Sciatic nerve (tissue), 2 donors: ENCODE results near the gene PTPRN2. TPM values are rescaled to one million over a fixed set of nuclear protein-coding genes. Genes with fewer than 3 reads are reported as not detected.

Experiments used
- ATAC-seq: fragments of 200-7000 bp; cut with Tn5 transposase; one replicate; pipeline ENCODE4 v1.9.1; 2020; ENCODE audit warnings: mild to moderate bottlenecking, moderate library complexity
- DNase-seq: peaks from one replicate; pipeline ENCODE4 v3.0.0-alpha.2; 2020; ENCODE audit warnings: low spot score
- intact Hi-C: fragments of 100-400 bp; cut with DNase I; formaldehyde crosslinking; loops from one replicate; pipeline ENCODE4 v1.14.2; 2022
- total RNA-seq: library from RNA; stranded (reverse); fragmentation: NEBNext Ultra II Directional; extraction: Animal tissue kit (Norgen Biotek cat#: 25700); gene quantifications from one replicate; pipeline ENCODE4 v1.2.1, GENCODE V29; 2021
- donor health status: DM: no; HTN: no; CAD: no.
- donor health status: DM: no; HTN: no; CAD: no.

The PTPRN2 gene
- total RNA-seq, 1 donor from 2014 or later = 12.7 TPM

DNA sequence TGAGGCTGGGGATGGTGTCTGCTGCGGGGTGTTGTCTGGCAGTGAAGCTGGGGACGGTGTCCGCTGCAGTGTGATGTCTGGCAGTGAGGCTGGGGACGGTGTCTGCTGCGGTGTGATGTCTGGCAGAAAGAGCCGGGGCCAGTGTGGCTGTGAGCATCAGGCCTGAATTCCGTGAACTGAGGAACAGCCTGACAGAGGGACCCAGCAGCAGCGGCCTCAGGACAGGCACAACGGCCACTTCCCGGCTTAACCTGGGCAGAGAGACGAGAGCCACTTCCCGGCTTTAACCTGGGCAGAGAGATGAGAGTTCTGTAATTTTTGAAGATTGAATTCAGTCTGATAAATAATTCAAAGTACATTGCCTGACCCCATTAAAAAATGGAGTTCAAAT lies 321.2 kb downstream of the PTPRN2 start:
- ATAC-seq (no peak), DNase-seq (peak; percentile 14)
- intact Hi-C loops = no loop called here

DNA sequence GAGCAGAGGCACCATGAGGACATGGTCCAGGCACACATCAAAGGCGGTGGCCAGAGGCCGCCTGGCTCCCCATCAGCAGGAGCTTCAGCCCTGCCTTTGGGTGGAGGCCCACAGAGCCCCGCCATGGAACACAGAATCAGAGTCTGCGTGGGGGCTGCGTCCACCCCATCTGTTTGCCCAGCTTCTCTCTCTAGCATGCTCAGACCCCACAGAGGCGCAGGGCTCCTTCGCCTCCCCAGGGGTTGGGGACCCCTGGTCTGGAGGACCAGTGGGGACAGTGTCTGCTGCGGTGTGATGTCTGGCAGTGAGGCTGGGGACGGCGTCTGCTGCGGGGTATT lies 321.9 kb downstream of the PTPRN2 start:
- ATAC-seq (no peak), DNase-seq (no peak)
- intact Hi-C loops = no loop called here

DNA sequence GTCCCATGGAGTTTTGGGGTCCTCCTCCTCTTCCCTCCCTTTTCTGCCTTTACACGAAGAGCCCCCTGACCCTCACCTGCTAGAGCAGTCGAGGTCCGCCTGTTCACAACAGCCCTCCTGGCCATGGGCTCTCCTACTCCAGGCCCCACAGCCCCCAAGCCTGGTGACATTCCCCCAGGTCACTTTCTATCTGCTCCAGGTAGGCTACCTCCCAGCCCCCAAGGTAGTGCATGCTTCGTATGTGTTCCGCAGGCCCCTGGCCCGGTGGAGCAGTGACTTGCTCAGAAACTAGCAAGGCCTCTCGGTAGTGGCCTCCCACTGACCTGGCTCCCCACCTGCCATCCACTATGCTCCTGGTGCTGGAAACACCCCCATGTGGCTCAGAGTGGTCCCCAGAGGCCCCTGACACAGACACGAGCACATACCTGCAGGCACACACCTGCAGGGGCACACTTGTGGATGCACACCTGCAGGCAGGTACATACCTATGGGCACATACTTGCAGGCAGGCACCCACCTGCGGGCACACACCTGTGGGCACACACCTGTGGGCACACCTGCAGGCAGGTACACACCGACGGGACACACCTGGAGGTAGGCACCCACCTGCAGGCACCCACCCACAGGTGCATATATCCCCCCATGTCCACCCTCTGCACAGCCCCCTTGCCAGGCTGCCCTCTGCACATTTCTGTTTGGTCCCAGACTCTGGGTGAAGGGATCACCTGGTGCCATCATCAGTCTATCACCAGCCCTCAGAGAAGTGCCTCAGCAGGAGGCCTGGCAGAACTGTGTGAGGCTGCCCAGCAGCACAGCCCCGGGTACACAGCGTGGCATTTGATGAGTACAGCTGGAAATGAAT lies 322.5 kb downstream of the PTPRN2 start:
- intact Hi-C loops = no loop called here
- DNase-seq (peak; percentile 37), ATAC-seq (no peak)

DNA sequence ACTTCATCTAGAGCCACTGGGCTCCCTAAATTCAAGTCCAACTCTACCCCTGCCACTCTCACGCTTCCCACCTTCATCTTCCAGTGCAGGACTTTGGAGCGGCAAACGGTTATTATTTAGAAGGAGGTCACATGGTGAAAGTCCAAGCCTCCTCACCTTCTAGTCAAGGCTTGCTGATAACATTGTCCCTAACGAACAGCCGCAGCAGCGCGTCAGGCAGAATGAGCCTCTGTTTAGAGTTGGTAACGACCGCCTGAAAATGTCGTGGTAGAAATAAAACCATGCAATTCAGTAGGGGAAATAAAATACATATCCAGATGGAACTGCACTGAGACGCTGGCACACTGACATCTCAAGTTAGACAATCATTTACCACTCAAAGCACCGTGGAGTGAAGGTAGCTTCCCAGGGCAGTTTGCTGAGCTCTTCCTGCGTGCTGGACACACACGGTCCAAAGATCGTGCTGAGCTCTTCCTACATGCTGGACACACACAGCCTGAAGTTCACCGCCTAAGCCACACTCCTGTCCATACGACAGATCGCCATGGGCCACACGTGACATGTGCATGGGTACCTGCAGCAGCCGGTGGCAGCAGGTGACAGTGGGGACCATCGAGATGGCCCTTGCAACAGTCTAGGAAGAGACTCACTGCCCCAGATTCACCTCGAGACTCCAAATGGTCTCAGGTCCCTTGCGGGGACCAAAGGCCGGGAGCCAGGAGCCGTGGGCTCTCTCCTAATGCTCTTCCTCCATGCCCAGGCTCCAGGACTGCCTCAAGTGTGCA lies 323.5 kb downstream of the PTPRN2 start:
- intact Hi-C loops = no loop called here
- peak; percentile 27 for DNase-seq

DNA sequence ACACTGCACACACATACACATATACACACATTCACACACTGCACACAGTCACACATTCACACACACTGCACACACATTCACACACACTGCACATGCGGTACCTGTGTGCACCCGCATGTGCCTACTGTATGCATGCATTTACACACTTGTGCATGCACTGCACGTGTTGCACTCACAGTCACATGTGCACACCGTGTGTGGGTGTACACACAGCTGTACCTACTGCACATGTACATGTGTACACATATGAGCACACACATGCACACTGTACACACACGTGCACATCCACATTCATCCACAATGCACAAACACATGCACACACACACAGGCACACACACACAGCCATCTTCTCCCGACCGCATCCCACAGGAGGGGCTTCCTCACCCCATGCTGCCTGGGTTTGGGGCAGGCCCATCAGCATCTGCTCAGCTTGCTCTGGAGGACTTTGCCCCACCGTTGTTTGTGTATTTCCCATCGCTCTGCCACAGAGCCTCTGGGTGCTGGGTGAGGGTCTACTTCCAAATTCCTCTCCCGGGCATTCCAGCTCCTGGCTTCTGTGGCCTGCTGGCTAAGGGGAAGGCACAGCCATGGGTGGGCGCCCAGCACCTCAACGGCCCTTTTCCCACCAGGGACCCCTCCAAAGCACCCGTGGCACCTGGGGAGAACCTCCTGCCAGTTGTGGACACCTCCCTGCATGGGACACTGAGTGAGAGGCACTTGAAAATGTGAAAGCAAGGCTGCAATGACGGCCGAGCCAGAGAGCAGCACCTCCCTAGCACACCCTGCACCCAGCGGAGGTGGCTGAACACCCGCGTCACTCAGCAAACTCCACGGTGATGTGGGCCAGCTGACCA lies 324.3 kb downstream of the PTPRN2 start:
- intact Hi-C loops = no loop called here
- DNase-seq = peak; percentile 19
- no peak for ATAC-seq

More for the DNA sequence above, 323.5 kb downstream of the PTPRN2 start:
- ATAC-seq = no peak

DNA sequence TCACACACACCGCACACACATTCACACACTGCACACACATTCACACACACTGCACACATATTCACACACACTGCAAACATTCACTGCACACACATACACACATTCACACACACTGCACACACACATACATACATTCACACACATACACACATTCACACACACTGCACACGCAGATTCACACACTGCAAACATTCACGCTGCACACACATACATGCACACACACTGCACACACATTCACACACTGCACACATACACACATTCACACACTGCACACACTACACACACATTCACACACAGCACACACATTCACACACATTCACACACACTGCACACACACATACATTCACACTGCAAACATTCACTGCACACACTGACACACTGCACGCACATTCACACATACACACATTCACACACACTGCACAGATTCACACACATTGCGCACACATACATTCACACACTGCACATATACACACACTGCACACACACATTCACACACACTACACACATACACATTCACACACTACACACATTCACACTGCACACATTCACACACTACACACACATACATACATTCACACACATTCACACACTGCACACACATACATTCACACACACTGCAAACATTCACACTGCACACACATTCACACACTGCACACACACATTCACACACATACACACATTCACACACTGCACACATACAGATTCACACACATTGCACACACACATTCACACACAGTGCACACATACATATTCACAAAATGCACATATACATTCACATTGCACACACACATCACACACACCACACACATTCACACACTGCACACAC lies 325.1 kb downstream of the PTPRN2 start:
- ATAC-seq = no peak
- intact Hi-C loops = no loop called here
- DNase-seq = no peak

DNA sequence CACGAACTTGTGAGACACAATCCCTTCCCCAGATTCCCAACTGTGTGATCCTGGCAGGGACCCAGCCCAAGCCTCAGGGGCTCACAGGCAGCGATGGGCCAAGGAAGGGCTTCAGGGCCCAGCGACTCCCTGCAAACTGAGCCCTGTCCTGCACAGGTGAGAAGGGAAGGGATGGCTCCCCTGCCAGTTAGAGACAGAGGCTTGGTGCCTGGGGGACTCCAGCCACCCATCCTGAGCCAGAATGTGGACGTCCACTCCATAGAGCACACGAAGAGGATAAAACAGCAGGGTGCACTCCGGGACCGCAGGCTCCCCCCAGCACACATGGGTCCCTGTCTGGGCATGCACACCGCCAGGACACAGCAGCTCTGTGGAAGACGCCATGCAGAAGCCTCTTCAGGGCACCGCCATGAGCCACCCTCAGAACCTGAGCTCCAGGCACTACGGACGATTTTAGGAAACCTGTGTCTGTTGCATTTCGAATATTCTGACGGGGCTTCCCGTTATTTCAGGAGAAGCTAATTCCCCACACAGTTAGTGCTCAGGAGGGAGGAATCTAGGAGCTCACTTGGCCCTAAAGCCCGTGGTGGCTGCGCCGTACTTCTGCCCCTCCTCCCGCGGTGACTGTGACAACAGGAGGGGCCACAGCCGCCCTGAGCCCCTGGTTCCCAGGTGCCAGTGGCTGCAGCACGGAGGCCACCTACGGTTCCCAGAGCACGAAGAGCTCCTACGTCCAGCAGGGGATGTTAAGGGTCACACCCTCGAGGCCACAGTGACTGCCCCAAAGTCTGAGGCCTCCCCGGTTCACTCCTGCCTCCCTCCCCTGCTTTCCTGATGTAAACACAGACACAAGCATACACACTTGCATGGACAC lies 326.0 kb downstream of the PTPRN2 start:
- DNase-seq (no peak), ATAC-seq (no peak)
- intact Hi-C loops = no loop called here

DNA sequence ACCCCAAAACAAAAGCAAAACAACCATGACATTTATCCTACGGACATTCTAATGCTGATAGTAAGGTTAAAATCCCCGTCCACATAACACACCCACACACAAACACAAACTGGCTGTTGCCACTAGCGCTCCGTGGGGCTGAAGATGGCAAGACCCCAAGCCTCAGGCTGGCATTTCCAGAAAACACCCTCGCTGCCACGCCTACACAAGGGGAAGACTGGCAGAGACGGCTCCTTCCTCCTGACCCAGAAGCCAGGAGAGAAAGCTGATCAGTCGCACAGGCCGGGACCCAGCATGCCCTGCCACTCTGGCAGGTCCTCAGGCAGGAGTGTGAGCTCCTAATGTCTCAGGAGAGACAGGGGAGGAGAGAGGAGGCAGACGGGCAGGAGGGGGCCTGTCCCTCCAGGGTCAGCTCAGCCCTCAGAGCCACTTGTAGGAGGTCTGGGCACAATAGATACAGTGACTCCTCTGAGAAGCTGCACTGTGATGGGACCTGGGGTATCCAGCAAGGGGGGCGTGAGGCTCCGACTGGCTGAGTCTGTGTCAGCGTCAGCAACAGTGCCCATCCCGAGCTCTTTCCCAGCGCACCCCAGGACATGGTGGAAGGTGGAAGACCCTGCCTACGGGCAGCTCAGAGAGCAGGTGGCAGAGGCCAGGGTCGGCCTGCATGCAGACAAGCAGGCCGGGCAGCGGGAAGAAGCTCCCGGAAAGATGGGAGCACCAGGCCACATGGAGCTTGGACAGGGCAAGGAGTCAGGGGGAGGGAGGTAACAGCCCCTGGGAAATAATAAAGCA lies 326.9 kb downstream of the PTPRN2 start:
- peak; percentile 56 for ATAC-seq
- DNase-seq = no peak
- intact Hi-C loops = no loop called here

DNA sequence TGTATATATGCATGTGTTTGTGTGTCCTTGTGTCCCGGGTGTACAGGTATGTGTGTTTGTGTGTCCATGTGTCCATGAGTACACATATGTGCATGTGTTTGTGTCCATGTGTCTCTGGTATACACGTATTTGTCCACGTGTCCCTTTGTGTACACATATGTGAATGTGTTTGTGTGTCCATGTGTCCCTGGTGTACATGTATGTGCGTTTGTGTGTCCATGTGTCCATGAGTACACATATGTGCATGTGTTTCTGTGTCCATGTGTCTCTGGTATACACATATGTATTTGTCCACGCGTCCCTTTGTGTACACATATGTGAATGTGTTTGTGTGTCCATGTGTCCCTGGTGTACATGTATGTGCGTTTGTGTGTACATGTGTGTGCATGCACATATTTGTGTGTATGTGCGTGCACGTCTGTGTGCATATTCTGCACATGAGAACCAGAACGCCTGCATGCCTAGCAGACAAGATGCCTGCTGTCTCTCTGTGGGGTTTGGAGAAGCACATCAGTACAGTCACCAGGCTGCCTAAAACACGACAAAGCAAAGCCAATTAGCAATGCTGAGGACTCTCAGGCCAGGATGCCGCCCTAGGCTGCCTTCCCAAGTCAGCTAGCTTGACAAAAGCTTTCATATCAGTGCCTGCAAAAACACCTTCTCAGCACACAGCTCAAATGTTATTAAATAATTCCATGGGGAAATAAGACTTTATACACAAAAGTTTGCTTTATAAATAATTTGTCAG lies 327.8 kb downstream of the PTPRN2 start:
- no peak for DNase-seq
- intact Hi-C loops = no loop called here
- no peak for ATAC-seq

DNA sequence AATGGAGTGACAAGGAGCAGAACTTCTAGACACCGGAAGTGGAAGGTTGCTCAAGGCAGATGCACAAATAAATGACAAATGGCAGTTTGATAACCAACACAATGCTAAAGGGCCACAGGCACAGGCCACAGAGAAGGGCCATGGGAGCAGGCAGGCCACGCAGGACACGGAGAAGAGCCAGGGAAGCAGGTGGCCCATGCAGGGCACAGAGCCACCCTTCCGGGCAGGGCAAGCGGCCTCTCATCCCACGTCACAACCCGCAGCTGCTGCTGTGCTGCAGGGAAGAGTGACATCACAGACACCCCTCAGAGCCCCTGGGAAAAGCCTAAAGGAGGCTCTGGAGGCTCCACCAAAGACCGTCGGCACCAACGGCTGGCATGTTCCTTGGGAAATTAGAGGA lies 328.5 kb downstream of the PTPRN2 start:
- DNase-seq (no peak), ATAC-seq (no peak)
- intact Hi-C loops = no loop called here

DNA sequence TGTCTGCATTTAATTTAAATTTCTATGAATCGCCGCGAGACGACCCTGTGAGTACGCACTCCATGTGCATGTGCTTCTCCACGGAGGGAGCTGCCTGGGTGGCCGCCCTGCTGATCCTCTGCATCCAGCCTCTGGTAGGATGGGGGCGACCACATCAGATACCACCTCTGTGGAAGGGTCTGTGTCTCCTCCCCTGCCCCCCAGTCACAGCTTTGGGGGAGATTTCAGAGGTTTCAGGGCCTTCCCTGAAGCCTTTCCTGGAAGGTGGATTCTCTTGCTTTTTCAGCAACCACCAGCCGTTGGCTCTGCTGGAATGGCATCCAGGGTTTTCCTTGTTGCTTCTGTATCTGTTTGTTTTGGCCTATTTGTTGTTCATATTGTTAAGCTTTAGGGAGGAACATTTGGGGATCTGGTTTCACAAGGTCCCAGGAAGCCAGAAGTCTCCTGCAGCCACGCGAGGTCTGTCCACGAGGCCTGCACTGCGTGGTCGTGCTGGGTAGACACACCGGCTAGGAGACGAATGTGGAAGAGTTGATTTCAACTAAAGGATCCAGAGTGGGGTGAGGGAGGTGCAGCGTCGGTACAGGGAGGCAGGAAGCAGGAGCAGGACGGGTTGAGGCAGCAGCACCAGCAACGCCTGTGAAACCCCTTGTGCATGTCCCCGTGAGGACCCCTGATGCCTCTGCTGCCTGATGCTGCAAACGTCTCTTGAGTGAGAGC lies 329.1 kb downstream of the PTPRN2 start:
- DNase-seq = peak; percentile 25
- no peak for ATAC-seq
- intact Hi-C loops = no loop called here

DNA sequence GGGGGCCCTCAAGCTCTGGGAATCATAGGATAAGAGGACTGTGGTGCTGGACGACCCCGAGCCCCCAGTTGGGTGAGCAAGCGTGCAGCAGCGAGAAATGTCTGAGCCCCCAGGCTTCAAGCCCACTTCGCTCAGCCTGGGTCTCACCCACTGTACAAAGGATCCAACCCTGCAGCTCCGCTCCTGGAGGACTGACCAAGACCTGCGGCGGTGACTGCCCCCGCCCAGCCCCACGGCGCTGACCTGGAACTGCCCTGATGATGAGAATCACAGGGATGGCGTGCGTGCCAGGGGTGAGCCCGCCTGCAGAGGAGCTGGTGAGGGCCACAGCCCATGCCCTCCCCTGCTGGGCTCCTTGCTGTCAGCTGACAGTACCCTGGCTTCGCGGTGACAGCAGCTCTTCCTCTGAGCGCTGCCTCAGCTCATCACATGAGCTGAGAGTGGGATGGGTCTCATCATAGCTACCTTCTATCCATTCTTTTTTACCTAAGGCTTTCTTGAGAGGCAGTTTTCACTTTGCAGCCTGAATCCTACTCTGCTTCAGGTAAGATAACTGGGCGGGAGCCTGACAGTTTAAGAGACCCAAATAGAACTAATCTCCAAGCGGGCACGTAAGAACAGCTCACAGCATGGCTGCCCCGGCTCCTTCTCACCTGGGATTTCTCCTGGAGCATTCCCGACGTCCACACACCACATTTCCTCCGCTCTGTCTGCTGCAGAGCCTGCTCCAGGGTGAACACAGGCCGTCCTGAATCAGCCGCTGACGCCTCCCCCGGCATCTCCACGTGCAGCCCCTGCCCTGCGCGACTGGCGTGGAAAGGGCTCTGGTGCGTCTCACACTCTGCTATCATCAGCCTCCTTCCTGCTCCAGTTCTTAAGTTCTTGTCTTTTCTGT lies 329.9 kb downstream of the PTPRN2 start:
- ATAC-seq = no peak
- intact Hi-C loops = no loop called here
- DNase-seq = peak; percentile 51

DNA sequence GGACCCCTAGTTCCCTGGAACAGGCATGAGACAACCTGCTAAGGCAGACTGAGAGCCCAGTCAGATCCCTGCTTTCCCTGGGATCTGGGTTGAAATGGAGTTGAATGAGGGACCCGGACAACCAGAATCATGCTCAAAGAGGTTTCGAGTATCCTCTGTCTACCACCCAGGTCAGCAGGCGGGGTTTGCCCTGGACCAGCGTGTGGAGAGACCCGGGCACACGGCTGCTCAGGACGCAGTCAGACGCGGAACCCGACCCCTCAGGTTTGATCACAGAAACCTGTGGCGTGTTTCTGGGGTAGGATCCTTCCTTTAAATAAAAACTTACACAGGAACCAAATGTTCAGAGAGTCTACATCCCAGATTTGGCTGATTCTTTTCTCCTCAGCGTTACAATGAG lies 330.6 kb downstream of the PTPRN2 start:
- intact Hi-C loops = no loop called here
- ATAC-seq (no peak), DNase-seq (peak; percentile 14)

DNA sequence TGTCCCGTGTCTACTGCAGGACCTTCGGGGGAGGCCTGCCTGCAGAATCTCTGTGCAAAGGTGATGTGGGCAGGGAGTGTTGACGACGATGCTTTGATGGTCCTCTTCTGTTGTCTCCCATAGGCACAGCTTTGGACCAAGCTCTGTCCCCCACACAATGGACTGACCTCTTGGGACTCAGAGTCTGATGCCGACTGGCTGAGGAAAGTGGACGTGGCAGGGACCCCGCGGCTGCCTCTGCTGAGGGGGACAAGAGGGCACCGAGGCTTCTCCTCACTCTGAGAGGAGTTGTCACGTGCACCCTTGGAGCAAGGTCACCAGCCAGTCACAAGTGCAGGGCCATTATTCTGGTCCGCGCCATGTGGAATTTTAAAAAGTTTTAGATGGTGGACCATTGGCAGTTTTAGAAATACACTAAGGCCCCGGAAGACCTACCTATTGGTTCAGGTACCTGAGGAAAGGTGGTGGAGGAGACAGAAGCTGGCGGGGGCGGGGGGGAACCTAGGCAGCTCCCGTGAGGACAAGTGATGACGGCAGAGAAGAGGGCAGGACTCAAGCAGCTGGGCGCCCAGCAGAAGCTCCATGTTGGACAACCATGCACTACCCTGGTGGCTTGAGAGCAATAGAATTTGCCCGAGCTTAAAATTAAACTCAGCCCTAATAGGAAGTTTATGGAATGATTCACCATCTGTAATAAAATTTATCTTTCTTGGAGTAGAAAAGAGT lies 331.4 kb downstream of the PTPRN2 start:
- peak; percentile 19 for DNase-seq
- no peak for ATAC-seq

More for the DNA sequence above, 331.4 kb downstream of the PTPRN2 start:
- intact Hi-C loops = no loop called here
